Activated naive CD8-positive, alpha-beta T cell (primary cell): ENCODE data around the gene FBRSL1.
"Not testable (repeated sequence)": the region's sequence is repeated elsewhere in the genome, so short reads cannot be mapped to it uniquely, and the experiment has no call there.

Experiments
- H3K27ac Mint-ChIP-seq: one replicate; pipeline ENCODE4 v1.8.0; 2021; ENCODE audit warnings: mixed read lengths
- H3K27me3 Mint-ChIP-seq: one replicate; pipeline ENCODE4 v1.8.0; 2021; ENCODE audit warnings: mixed read lengths
- H3K36me3 Mint-ChIP-seq: one replicate; pipeline ENCODE4 v1.8.0; 2021; ENCODE audit warnings: mixed read lengths
- H3K4me1 Mint-ChIP-seq: one replicate; pipeline ENCODE4 v1.8.0; 2021; ENCODE audit warnings: low read depth, mixed read lengths
- H3K4me3 Mint-ChIP-seq: one replicate; pipeline ENCODE4 v1.8.0; 2021; ENCODE audit warnings: mild to moderate bottlenecking, mixed read lengths
- H3K9me3 Mint-ChIP-seq: one replicate; pipeline ENCODE4 v1.8.0; 2021; ENCODE audit warnings: low read depth, mixed read lengths

Gene FBRSL1

DNA sequence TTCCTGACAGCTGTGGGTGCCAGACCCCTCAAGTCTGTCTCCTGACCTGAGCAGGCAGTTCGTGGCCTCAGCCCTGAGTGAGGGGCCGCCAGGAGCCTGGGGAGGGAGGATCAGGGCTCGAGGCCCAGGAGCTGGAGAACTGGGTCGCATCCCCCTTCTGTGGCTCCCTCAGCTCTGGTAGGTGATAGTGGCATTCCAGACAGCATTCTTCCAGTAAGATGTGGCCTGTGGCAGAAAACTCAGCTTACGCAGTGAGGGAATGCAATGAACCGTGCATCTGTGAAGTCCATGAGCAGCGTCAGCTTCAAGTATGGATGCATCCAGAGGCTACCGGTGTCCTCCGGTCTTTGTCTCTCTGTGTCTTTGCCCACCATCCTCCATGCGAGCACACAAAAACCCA, 28.4 kb upstream of the FBRSL1 start:
- Mint-ChIP-seq H3K4me1 (peaks cover 2% of the 10 kb centered on the region), H3K4me3 (no peak overlapping the region), H3K36me3 (no peaks in the 10 kb centered on the region), H3K27me3 (no peaks in the 10 kb centered on the region), H3K9me3 (no peaks in the 10 kb centered on the region), H3K27ac (no peak overlapping the region)

DNA sequence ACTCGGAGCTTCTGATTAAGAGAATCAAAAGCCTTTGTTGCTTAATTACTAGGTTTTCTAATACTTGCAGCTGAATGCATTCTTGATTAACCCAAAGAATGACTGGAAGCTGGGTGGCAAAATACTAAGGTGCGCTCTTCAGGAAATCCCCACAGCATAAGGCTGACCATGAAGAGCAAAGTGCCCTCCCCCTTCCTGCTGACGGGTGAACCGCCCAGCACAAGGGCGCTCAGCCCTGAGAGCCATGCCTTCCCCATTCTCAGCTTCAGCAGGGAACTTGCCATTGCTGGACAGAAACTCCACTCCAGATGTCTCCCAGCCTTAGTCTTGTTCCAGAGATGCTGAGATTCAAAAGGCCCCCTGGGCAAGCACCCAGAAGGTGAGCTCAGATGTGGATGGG, 27.2 kb upstream of the FBRSL1 start:
- Mint-ChIP-seq H3K27me3 (no peaks in the 10 kb centered on the region), H3K4me3 (no peak overlapping the region), H3K4me1 (peaks cover 2% of the 10 kb centered on the region), H3K9me3 (no peaks in the 10 kb centered on the region), H3K27ac (no peak overlapping the region), H3K36me3 (no peaks in the 10 kb centered on the region)

DNA sequence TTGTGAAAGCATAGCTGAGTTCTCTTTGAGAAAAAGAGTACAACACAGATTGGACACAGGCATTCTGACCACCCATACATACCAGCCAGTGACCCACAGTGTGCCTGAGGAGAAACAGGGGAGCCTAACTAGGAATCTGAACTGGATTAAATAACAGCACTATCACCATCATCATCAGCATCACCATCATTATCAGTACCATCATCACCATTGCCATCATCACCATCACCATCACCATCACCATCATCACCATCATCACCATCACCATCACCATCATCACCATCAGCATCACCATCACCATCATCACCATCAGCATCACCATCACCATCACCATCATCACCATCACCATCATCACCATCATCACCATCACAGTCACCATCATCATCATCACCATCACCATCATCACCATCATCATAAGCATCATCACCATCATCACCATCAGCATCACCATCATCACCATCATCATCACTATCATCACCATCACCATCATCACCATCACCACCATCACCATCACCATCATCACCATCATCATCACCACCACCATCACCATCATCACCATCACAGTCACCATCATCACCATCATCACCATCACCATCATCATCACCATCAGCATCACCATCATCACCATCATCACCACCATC, 26.5 kb upstream of the FBRSL1 start:
- not testable (repeated sequence) for H3K4me3 Mint-ChIP-seq, H3K4me1 Mint-ChIP-seq, H3K36me3 Mint-ChIP-seq, H3K27ac Mint-ChIP-seq, H3K27me3 Mint-ChIP-seq, H3K9me3 Mint-ChIP-seq

DNA sequence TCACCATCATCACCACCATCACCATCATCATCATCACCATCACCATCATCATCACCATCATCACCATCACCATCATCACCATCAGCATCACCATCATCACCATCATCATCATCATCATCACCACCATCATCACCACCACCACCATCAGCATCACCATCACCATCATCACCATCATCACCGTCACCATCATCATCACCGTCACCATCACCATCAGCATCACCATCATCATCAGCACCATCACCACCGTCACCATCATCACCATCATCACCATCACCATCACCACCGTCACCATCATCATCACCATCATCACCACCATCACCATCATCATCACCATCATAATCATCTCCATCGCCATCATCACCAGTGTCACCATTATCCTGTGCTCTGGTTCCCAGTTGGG, 25.6 kb upstream of the FBRSL1 start:
- not testable (repeated sequence) for H3K27me3 Mint-ChIP-seq, H3K4me3 Mint-ChIP-seq, H3K27ac Mint-ChIP-seq, H3K9me3 Mint-ChIP-seq, H3K36me3 Mint-ChIP-seq
- peaks cover 11% of the 10 kb centered on the region for H3K4me1 Mint-ChIP-seq

DNA sequence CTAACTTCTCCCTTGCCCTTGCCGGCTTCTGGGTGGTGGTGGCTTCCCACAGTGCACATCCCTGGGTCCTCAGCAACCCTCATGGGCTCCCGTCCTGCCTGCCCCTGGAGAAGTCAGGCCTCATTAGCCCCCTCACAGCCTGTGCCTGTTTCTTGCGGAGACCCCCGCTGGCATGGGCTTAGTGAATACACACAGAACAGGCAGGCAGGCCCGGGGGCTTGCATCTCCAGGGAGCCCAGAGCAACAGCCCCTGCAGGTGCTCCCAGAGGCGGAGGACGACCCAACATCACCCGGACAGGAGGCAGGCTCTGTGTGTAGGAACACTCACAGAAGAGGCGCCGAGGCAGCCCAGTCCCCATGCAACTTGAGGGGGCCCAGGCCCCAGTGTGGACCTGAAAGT, 25.1 kb upstream of the FBRSL1 start:
- H3K4me3 Mint-ChIP-seq = no peak overlapping the region
- peaks cover 16% of the 10 kb centered on the region for H3K4me1 Mint-ChIP-seq
- H3K9me3 Mint-ChIP-seq = no peaks in the 10 kb centered on the region
- H3K36me3 Mint-ChIP-seq = no peaks in the 10 kb centered on the region
- H3K27ac Mint-ChIP-seq = no peak overlapping the region
- H3K27me3 Mint-ChIP-seq = no peaks in the 10 kb centered on the region

DNA sequence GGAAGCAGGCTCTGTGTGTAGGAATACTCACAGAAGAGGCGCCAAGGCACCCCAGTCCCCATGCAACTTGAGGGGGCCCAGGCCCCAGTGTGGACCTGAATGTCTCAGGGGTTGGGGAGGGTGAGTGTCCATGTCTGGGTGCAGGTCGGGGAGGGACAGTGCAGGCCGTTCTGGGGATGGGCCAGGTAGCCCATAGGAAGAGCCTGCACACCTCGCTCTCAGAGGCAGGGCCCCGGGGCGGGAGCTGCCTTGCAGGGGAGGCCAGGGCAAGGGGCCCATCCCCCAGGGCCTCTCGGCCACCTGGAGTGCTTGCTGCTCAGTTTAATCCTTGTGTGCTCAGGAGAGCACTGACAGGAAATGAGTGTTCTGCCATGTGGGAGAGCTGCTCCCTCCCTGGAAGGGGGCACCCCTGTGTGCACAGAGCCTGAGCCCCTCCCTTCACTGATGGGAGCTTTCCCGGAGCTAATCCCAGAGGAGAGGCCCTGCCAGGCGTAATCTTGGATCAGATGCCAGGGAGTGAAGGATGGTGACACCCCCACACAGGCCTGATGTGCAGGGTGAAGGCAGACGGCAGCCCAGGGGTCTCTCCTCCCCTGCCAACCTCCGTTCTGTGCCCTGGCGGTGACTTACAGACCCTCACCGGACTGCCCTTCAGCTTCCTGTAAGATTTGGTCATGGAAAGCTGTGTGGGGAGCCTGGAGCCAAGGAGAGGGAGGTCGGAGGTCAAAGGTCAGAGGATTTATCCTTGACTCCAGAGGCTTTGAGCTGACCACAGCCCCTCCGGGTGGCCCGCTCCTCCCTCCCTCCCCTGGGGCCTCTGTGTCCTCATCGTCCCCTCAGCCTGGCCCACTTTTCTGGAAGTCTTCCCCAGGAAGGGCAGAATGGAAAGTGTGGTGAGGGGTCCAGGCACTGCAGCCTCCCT, 24.4 kb upstream of the FBRSL1 start:
- H3K27me3 Mint-ChIP-seq = no peaks in the 10 kb centered on the region
- no peaks in the 10 kb centered on the region for H3K9me3 Mint-ChIP-seq
- no peak overlapping the region for H3K4me3 Mint-ChIP-seq
- H3K36me3 Mint-ChIP-seq = no peaks in the 10 kb centered on the region
- H3K27ac Mint-ChIP-seq = no peak overlapping the region
- H3K4me1 Mint-ChIP-seq = peaks cover 20% of the 10 kb centered on the region

DNA sequence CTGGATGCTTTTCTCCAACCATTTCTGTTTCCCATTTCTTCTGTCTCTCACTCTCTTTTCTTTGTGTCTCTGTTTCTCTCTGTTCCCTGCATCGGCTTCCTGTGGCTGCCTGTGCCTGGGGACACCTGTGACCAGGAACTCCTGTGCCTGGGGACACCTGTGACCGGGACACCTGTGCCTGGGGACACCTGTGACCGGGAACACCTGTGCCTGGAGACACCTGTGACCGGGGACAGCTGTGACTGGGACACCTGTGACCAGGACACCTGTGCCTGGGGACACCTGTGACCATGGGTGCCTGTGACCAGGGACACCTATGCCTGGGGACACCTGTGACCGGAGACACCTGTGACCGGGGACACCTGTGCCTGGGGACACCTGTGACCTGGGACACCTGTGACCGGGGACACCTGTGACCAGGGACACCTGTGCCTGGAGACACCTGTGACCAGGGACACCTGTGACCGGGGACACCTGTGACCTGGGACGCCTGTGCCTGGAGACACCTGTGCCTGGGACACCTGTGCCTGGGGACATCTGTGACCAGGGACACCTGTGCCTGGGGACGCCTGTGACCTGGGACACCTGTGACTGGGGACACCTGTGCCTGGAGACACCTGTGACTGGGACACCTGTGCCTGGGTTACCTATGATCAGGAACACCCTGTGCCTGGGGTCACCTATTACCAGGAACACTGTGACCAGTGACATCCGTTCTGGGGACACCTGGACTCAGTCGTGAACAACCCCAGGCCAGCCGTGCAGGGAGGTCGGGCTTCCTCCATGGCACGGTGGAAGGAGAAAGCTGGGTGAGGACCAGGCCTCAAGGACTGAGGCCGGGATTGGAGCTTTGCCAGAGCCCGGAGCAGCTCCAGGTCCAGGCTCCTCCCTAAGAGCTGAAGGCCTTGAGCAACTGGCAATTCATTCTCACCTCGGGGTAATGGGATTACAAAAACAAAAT, 23.4 kb upstream of the FBRSL1 start:
- Mint-ChIP-seq H3K9me3 (no peaks in the 10 kb centered on the region), H3K4me1 (peaks cover 28% of the 10 kb centered on the region), H3K27ac (no peak overlapping the region), H3K4me3 (no peak overlapping the region), H3K36me3 (no peaks in the 10 kb centered on the region), H3K27me3 (no peaks in the 10 kb centered on the region)

DNA sequence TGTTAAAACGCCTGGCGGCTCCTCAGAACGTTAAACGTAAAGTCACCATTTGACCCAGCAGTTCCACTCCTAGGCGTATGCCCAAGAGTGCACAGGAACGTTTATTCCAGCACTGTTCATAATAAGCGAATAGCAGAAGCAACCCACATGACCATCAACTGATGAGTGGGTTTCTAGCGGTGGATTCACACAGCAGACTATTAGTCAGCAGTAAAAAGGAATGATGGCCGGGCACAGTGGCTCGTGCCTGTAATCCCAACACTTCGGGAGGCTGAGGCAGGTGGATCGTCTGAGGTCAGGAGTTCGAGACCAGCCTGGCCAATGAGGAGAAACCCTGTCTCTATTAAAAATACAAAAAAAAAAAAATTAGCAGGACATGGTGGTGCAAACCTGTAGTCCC, 22.4 kb upstream of the FBRSL1 start:
- H3K36me3 Mint-ChIP-seq = no peaks in the 10 kb centered on the region
- H3K4me3 Mint-ChIP-seq = no peak overlapping the region
- H3K4me1 Mint-ChIP-seq = peaks cover 29% of the 10 kb centered on the region
- H3K27me3 Mint-ChIP-seq = no peaks in the 10 kb centered on the region
- H3K9me3 Mint-ChIP-seq = no peaks in the 10 kb centered on the region
- no peak overlapping the region for H3K27ac Mint-ChIP-seq

DNA sequence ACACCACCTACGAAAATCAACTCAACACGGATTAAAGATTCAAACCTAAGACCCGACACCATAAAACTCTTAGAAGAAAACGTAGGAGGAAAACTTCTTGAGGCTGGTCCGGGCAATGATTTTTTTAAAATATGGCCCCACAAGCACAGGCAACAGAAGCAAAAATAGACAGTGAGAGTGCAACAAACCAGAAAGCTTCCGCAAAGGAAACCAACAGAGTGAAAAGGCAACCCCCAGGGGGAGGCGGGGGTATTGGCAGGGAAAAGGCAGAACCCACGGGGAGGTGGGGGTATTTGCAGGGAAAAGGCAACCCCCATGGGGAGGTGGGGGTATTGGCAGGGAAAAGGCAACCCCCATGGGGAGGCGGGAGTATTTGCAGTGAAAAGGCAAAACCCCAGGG, 20.5 kb upstream of the FBRSL1 start:
- H3K27me3 Mint-ChIP-seq = no peaks in the 10 kb centered on the region
- H3K9me3 Mint-ChIP-seq = no peaks in the 10 kb centered on the region
- H3K27ac Mint-ChIP-seq = peak overlapping the region; percentile 38
- no peaks in the 10 kb centered on the region for H3K36me3 Mint-ChIP-seq
- peak overlapping the region; percentile 64 for H3K4me3 Mint-ChIP-seq
- peaks cover 29% of the 10 kb centered on the region for H3K4me1 Mint-ChIP-seq

DNA sequence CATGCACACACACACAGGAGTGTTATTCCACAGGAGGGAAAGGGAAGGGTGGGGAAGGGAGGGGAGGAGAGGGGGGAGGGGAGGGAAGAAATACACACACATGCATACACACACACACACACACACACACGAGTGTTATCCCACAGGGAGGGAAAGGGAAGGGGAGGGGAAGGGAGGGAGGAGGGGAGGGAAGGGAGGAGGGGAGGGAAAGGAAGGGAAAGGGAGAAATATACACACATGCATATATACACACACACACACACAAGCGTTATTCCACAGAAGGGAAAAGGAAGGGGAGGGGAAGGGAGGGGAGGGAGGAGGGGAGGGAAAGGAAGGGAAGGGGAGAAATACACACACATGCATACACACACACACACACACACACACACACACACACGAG, 19.6 kb upstream of the FBRSL1 start:
- Mint-ChIP-seq H3K36me3 (no peaks in the 10 kb centered on the region), H3K4me1 (peaks cover 31% of the 10 kb centered on the region), H3K27me3 (no peaks in the 10 kb centered on the region), H3K9me3 (no peaks in the 10 kb centered on the region), H3K4me3 (no peak overlapping the region), H3K27ac (no peak overlapping the region)

DNA sequence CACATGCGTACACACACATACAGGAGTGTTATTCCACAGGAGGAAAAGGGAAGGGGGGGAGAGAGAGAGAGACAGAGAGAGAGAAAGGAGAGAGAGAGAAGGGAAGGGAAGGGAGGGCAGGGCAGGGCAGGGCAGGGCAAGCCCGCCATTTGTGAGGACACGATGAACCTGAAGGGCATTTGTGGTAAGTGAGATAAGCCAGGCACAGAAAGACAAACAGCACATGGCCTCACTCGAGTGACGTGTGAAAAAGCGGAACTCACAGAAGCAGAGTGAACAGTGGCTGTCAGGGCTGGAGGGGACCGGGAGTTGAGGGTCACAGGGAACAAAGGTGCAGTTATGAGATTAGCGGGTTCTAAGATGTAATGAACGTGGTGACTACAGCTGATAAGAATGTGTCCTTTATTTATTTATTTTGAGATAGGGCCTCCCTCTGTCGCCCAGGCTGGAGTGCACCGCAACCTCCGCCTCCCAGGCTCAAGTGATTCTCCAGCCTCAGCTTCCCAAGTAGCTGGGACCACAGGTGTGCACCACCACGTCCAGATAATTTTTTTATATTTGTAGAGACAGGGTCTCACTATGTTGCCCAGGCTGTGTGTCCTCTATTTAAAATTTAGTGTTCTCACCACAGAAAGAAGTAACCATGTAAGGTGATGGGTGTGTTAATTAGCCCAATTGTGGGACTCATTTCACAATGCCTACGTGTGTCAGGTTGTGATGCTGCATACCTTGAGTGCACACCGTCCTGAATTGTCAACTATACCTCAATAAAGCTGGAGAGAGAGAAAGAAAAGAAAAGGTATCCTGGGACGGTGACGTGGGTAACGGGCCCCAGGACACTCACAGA, 18.7 kb upstream of the FBRSL1 start:
- no peaks in the 10 kb centered on the region for H3K27me3 Mint-ChIP-seq
- H3K9me3 Mint-ChIP-seq = no peaks in the 10 kb centered on the region
- no peaks in the 10 kb centered on the region for H3K36me3 Mint-ChIP-seq
- H3K27ac Mint-ChIP-seq = no peak overlapping the region
- H3K4me3 Mint-ChIP-seq = no peak overlapping the region
- H3K4me1 Mint-ChIP-seq = peaks cover 35% of the 10 kb centered on the region

DNA sequence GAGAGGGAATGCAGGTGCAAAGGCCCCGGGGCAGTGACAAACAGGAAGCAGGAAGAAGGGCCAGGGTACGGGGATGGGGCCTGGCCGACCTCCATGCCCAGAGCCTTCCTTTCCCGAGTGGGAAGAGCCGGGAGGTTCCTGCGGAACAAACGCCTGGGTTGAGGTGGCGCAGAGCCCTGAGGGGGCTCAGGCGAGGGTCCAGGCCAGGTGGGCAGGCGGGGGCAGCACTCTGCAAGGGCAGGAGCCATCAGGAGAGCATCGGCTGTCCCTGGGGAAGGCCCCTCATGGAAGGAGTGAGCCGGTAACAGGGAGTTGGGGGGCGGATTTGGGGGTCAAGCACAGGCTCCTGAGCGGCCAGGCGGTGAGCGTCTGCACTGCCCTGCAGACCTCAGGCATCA, 18.1 kb upstream of the FBRSL1 start:
- no peak overlapping the region for H3K27ac Mint-ChIP-seq
- peaks cover 39% of the 10 kb centered on the region for H3K4me1 Mint-ChIP-seq
- H3K4me3 Mint-ChIP-seq = no peak overlapping the region

DNA sequence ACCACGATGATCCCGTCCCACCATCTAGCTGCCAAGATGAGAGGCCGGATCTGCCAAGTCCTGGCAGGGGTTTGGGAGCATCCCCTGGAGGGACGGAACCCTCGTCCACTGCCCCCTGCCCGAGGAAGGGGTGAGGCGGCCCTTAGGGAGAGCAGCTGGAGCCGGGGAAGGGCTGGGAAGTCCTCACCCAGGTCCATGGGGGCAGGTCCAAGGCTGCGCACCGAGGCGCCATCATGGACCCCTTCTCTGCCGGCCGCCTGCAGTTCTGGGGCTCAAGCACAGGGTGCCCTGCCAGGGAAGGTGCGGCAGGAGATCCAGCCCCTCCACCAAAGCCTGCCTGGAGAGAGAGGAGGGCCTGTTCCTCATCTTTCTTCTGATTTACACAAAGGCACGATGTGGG, 17.6 kb upstream of the FBRSL1 start:
- no peaks in the 10 kb centered on the region for H3K9me3 Mint-ChIP-seq
- H3K4me3 Mint-ChIP-seq = no peak overlapping the region
- peaks cover 42% of the 10 kb centered on the region for H3K4me1 Mint-ChIP-seq

More for the DNA sequence above, 18.1 kb upstream of the FBRSL1 start:
- no peaks in the 10 kb centered on the region for H3K27me3 Mint-ChIP-seq
- no peaks in the 10 kb centered on the region for H3K9me3 Mint-ChIP-seq
- H3K36me3 Mint-ChIP-seq = no peaks in the 10 kb centered on the region

DNA sequence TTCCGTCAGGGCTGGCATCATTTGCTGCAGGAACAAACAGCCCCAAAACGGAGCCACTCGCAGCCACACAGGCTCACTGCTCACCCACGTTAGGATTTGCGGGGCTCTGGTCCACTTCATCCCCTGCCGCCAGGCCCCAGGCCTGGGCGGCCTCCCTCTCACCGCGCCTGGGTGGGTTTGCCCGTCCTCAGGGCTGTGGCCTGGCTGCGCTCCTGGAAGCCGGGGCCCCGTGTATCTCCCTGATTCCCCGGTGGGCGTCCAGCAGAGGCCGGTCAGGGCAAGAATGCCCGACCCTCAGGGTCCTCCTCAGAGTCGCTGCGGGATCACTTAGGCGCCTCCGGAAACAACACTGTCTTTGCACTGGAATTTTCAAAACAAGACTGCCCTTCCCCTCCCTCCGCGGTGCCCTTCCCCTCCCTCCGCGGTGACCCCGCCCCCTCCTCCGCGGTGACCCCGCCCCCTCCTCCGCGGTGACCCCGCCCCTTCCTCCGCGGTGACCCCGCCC, 15.7 kb upstream of the FBRSL1 start:
- no peaks in the 10 kb centered on the region for H3K9me3 Mint-ChIP-seq
- no peaks in the 10 kb centered on the region for H3K27me3 Mint-ChIP-seq
- H3K4me3 Mint-ChIP-seq = no peak overlapping the region
- no peak overlapping the region for H3K27ac Mint-ChIP-seq
- peaks cover 33% of the 10 kb centered on the region for H3K4me1 Mint-ChIP-seq
- no peaks in the 10 kb centered on the region for H3K36me3 Mint-ChIP-seq

More for the DNA sequence above, 17.6 kb upstream of the FBRSL1 start:
- H3K27me3 Mint-ChIP-seq = no peaks in the 10 kb centered on the region
- no peak overlapping the region for H3K27ac Mint-ChIP-seq
- no peaks in the 10 kb centered on the region for H3K36me3 Mint-ChIP-seq
